ENCODE data around the gene MYOM3. TPM values are rescaled to one million over a fixed set of nuclear protein-coding genes. Genes with fewer than 3 reads are reported as not detected.

MYOM3 gene
- total RNA-seq, 1 experiment from 2014 or later: 7.9 TPM

DNA sequence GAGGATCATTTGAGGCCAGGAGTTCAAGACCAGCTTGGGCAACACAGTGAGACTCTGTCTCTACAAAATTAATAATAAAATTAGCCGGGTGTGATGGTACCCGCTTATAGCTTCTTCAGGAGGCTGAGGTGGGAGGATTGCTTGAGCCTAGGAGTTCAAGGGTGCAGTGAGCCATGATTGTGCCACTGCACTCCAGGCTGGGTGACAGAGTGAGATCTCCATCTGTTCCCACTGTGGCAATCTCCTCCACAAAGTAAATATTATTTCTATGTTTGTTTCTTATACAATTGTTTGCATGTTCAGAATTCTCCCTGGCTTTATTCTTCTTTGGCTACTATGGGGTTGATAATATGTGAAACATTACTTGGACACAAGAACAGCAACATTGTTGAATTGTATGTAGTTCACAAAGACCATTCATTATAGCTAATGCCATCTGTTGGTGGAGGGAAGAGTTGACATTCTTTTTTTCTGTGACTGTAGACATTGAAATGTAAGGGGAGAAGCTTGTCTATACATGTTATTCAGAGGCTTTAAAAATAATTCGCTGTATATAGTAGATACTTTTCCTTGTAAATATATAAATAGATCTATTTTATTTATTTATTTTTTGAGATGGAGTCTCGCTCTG is 84.0 kb downstream of the MYOM3 start:
- H3K36me3 ChIP-seq (ENCODE audit: control insufficient read depth in 1 of 2, insufficient read depth in 2 of 2, low read length in 2 of 2): no peaks in the 10 kb centered on the region
- H3K4me2 ChIP-seq (ENCODE audit: low read length): no peak overlapping the region
- peak overlapping the region; percentile 90 for H2AFZ ChIP-seq (ENCODE audit: low read depth, low read length, poor library complexity, severe bottlenecking)
- no peak overlapping the region for H3K9ac ChIP-seq (ENCODE audit: low read length)
- no TSS peak for BruUV-seq (replicated peaks)
- no peak overlapping the region for H3K4me3 ChIP-seq (replicated peaks in 1 of 2; ENCODE audit: low read depth in 1 of 2, low read length in 2 of 2)
- CTCF ChIA-PET: interaction anchor here (0.8 to 1.2 kb wide), 5 partner anchors 9 to 238 kb away, joined by 3 to 5 read pairs (median 5); no protein-coding TSS in a partner anchor
- H3K27me3 ChIP-seq (ENCODE audit: insufficient read depth, low read length): no peaks in the 10 kb centered on the region
- H4K20me1 ChIP-seq (ENCODE audit: insufficient read depth): no peaks in the 10 kb centered on the region
- intact Hi-C loops (cut with micrococcal nuclease): no loop called here
- POLR2A ChIA-PET: interaction anchor here (0.6 to 1.0 kb wide), 2 partner anchors 39 to 48 kb away, joined by 4 to 6 read pairs; partner anchors contain the start of gene SRSF10
- RAD21 ChIA-PET (ENCODE audit: low non-redundant PET in 1 of 2, low total read pairs in 2 of 2, uncharacterized antibody in 2 of 2, unreplicated experiment in 2 of 2): interaction anchor here (0.6 to 1.2 kb wide), 3 partner anchors 37 to 111 kb away, joined by 3 read pairs; no protein-coding TSS in a partner anchor
- no peaks in the 10 kb centered on the region for H3K9me3 ChIP-seq (ENCODE audit: control insufficient read depth in 1 of 2, insufficient read depth in 1 of 2, low read depth in 1 of 2, low read length in 2 of 2)
- DNase-seq (ENCODE audit: low read depth, low spot score) (no peak), ATAC-seq (peak; percentile 89)
- H3K4me1 ChIP-seq (ENCODE audit: control insufficient read depth in 1 of 2, insufficient read depth in 2 of 2, low read length in 2 of 2): peaks cover 2 to 5% of the 10 kb centered on the region in 2 experiments
- H3K79me2 ChIP-seq (ENCODE audit: insufficient read depth, low read length): no peaks in the 10 kb centered on the region
- TF ChIP-seq FOSL1 (IDR thresholded peaks at IDR 0.05; ENCODE audit: low read depth) (no peak), TCF7L2 (IDR thresholded peaks at IDR 0.05; ENCODE audit: borderline replicate concordance, extremely low read depth, insufficient read depth, insufficient read length) (no peak), RAD21 (IDR thresholded peaks at IDR 0.05; ENCODE audit: low read depth) (peak; percentile 73), SIN3A (IDR thresholded peaks at IDR 0.05; ENCODE audit: low read depth) (no peak)
- TF ChIP-seq, protein P1, sequence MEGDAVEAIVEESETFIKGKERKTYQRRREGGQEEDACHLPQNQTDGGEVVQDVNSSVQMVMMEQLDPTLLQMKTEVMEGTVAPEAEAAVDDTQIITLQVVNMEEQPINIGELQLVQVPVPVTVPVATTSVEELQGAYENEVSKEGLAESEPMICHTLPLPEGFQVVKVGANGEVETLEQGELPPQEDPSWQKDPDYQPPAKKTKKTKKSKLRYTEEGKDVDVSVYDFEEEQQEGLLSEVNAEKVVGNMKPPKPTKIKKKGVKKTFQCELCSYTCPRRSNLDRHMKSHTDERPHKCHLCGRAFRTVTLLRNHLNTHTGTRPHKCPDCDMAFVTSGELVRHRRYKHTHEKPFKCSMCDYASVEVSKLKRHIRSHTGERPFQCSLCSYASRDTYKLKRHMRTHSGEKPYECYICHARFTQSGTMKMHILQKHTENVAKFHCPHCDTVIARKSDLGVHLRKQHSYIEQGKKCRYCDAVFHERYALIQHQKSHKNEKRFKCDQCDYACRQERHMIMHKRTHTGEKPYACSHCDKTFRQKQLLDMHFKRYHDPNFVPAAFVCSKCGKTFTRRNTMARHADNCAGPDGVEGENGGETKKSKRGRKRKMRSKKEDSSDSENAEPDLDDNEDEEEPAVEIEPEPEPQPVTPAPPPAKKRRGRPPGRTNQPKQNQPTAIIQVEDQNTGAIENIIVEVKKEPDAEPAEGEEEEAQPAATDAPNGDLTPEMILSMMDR (IDR thresholded peaks at IDR 0.05 in 2 of 3, conservative IDR thresholded peaks at IDR 0.05 in 1 of 3; ENCODE audit: borderline replicate concordance in 1 of 3, insufficient read depth in 1 of 3, low read depth in 2 of 3, low read length in 2 of 3): peak; percentile 47 to 58 (median 51); a peak in 4 of 6 replicates
- TF ChIP-seq, protein P2, sequence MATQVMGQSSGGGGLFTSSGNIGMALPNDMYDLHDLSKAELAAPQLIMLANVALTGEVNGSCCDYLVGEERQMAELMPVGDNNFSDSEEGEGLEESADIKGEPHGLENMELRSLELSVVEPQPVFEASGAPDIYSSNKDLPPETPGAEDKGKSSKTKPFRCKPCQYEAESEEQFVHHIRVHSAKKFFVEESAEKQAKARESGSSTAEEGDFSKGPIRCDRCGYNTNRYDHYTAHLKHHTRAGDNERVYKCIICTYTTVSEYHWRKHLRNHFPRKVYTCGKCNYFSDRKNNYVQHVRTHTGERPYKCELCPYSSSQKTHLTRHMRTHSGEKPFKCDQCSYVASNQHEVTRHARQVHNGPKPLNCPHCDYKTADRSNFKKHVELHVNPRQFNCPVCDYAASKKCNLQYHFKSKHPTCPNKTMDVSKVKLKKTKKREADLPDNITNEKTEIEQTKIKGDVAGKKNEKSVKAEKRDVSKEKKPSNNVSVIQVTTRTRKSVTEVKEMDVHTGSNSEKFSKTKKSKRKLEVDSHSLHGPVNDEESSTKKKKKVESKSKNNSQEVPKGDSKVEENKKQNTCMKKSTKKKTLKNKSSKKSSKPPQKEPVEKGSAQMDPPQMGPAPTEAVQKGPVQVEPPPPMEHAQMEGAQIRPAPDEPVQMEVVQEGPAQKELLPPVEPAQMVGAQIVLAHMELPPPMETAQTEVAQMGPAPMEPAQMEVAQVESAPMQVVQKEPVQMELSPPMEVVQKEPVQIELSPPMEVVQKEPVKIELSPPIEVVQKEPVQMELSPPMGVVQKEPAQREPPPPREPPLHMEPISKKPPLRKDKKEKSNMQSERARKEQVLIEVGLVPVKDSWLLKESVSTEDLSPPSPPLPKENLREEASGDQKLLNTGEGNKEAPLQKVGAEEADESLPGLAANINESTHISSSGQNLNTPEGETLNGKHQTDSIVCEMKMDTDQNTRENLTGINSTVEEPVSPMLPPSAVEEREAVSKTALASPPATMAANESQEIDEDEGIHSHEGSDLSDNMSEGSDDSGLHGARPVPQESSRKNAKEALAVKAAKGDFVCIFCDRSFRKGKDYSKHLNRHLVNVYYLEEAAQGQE (IDR thresholded peaks at IDR 0.05; ENCODE audit: low read depth): no peak
- no peak overlapping the region for H3K27ac ChIP-seq (ENCODE audit: low read depth, low read length)
- H3K9me2 ChIP-seq (ENCODE audit: insufficient read depth): no peaks in the 10 kb centered on the region
